Tibial nerve (tissue), 4 donors: ENCODE results near the gene EHF. TPM values are rescaled to one million over a fixed set of nuclear protein-coding genes. Genes with fewer than 3 reads are reported as not detected.

Experiments
- DNase-seq, 2 donors: peaks; one replicate each; pipeline ENCODE4 v3.0.0-alpha.2; 2019; ENCODE audit warnings: low spot score in 2 of 2
- H3K27ac ChIP-seq, 4 donors: fragments of 200-600 bp; sonication (generic) in 3 of 4; one replicate each; pipeline ENCODE4 v1.5.1; 2017 to 2019; ENCODE audit warnings: mild to moderate bottlenecking in 1 of 4
- H3K27me3 ChIP-seq, 2 donors: fragments of 200-600 bp; sonication (generic) in 1 of 2; one replicate each; pipeline versions ENCODE4 v1.5.1 to v1.6.0; 2017 to 2019
- H3K36me3 ChIP-seq, 3 donors: fragments of 200-600 bp; sonication (generic); one replicate each; pipeline ENCODE4 v1.5.1; 2018 to 2019
- H3K4me1 ChIP-seq, 4 donors: fragments of 200-600 bp; sonication (generic) in 3 of 4; one replicate each; pipeline ENCODE4 v1.5.1; 2017 to 2019
- H3K4me3 ChIP-seq, 4 donors: fragments of 200-600 bp; sonication (generic) in 3 of 4; one replicate each; pipeline ENCODE4 v1.5.1; 2017 to 2019; ENCODE audit warnings: mild to moderate bottlenecking in 1 of 4, moderate library complexity in 1 of 4
- H3K9me3 ChIP-seq, 4 donors: fragments of 200-600 bp; sonication (generic) in 3 of 4; one replicate each; pipeline ENCODE4 v1.5.1; 2017 to 2019
- CTCF ChIP-seq, 5 experiments: fragments of 200-600 bp in 3 of 5; fragments of 450-650 bp in 2 of 5; sonication (generic) in 3 of 5; IDR thresholded peaks; one replicate each; pipeline ENCODE4 v1.5.1; 2016 to 2019; ENCODE audit warnings: antibody characterized with exemption in 5 of 5, mild to moderate bottlenecking in 3 of 5, moderate library complexity in 2 of 5
- EP300 ChIP-seq, 2 donors: sonication (generic); formaldehyde crosslinking; IDR thresholded peaks; one replicate each; pipeline ENCODE4 v1.6.1; 2017; ENCODE audit warnings: antibody characterized with exemption in 2 of 2, mild to moderate bottlenecking in 1 of 2
- POLR2A ChIP-seq, 2 donors: fragments of 450-650 bp; IDR thresholded peaks; one replicate each; pipeline ENCODE4 v1.6.1; 2017; ENCODE audit warnings: antibody characterized with exemption in 2 of 2, mild to moderate bottlenecking in 2 of 2, moderate library complexity in 2 of 2
- WGBS, 2 donors: methylation state at CpG; one replicate each; pipeline ENCODE4 v1.1.5; 2018; 5-methylcytosine and 5-hydroxymethylcytosine counted together
- total RNA-seq, 4 donors: library from RNA; depleted of rRNA; stranded (reverse); fragments of >200 nt; gene quantifications; one replicate each; pipeline ENCODE4 v1.1.0, GENCODE V29; 2016

EHF gene
- total RNA-seq, 4 donors from 2014 or later: 0.22 TPM; not detected in 3

- H3K36me3 ChIP-seq: no peaks in the 10 kb centered on the region
- no peak overlapping the region for H3K4me3 ChIP-seq
- 88 to 93% methylated on average over 7 of the region's 7 CpGs for WGBS, 2 donors
- no peak for TF ChIP-seq EP300 (IDR thresholded peaks at IDR 0.05)
- TF ChIP-seq POLR2A (IDR thresholded peaks at IDR 0.05): no peak
- no peak for TF ChIP-seq CTCF (IDR thresholded peaks at IDR 0.05)
- no peaks in the 10 kb centered on the region for H3K9me3 ChIP-seq
- H3K4me1 ChIP-seq: peaks cover 0 to 18% (median 7%) of the 10 kb centered on the region in 4 donors
- H3K27me3 ChIP-seq: no peaks in the 10 kb centered on the region
- DNase-seq: no peak
- H3K27ac ChIP-seq: no peak overlapping the region
Observed at GRCh38 chr11:34602245-34602644, 18.6 kb upstream of the EHF start.

- no peaks in the 10 kb centered on the region for H3K9me3 ChIP-seq
- H3K4me1 ChIP-seq: peaks cover 0 to 18% (median 7%) of the 10 kb centered on the region in 4 donors
- no peaks in the 10 kb centered on the region for H3K36me3 ChIP-seq
- H3K27me3 ChIP-seq: no peaks in the 10 kb centered on the region
- H3K4me3 ChIP-seq: no peak overlapping the region
- 78 to 79% methylated on average over 15 of the region's 15 CpGs for WGBS, 2 donors
- H3K27ac ChIP-seq: no peak overlapping the region
- TF ChIP-seq EP300 (IDR thresholded peaks at IDR 0.05): no peak
- TF ChIP-seq POLR2A (IDR thresholded peaks at IDR 0.05): no peak
- TF ChIP-seq CTCF (IDR thresholded peaks at IDR 0.05): no peak
- DNase-seq: no peak
Observed at GRCh38 chr11:34603129-34604001, 17.5 kb upstream of the EHF start.

GRCh38 chr11:34604145-34604544 is 16.7 kb upstream of the EHF start:
- Histone ChIP-seq H3K4me1 (peaks cover 0 to 17% (median 7%) of the 10 kb centered on the region in 4 donors), H3K27me3 (no peaks in the 10 kb centered on the region), H3K9me3 (no peaks in the 10 kb centered on the region), H3K27ac (no peak overlapping the region), H3K36me3 (no peaks in the 10 kb centered on the region), H3K4me3 (no peak overlapping the region)
- no peak for DNase-seq
- WGBS, 2 donors: 91 to 92% methylated on average over 2 of the region's 2 CpGs
- TF ChIP-seq CTCF (IDR thresholded peaks at IDR 0.05) (no peak), EP300 (IDR thresholded peaks at IDR 0.05) (no peak), POLR2A (IDR thresholded peaks at IDR 0.05) (no peak)

- WGBS, 2 donors: 71 to 75% methylated on average over 8 of the region's 8 CpGs
- Histone ChIP-seq H3K4me1 (peaks cover 0 to 13% (median 6%) of the 10 kb centered on the region in 4 donors), H3K9me3 (no peaks in the 10 kb centered on the region), H3K36me3 (no peaks in the 10 kb centered on the region), H3K4me3 (no peak overlapping the region), H3K27me3 (no peaks in the 10 kb centered on the region), H3K27ac (no peak overlapping the region)
- no peak for TF ChIP-seq EP300 (IDR thresholded peaks at IDR 0.05)
- TF ChIP-seq POLR2A (IDR thresholded peaks at IDR 0.05): no peak
- no peak for TF ChIP-seq CTCF (IDR thresholded peaks at IDR 0.05)
- no peak for DNase-seq
Observed at GRCh38 chr11:34604911-34605310, 16.0 kb upstream of the EHF start.
